UCSD-AML1 (cell line): ENCODE data around the gene CFAP77.

Source experiments
- DNase-seq: peaks from one replicate; lab custom pipeline; 2025; ENCODE audit not compliant: unreplicated experiment; lab: John Stamatoyannopoulos, UW

The CFAP77 gene

DNA sequence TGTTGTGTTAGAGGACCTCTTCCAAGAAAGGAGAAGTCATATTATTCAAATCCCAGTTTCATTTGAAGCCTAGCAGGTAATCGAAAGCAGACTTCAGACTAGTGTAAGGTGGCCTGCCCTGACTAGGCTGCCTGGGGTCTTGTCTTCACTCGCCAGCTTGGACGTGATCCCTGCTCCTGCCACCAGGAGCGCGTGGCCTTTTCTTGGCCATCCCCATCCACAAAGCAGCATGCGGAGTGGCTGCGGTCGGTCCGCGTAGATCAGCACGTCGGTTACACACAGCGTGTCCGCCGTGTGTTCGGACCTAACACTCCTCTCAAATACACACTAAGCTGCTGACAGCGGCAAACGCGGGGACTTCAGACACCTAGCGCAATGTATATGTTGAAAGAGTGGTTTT, 37.3 kb downstream of the CFAP77 start:
- no peak for DNase-seq

DNA sequence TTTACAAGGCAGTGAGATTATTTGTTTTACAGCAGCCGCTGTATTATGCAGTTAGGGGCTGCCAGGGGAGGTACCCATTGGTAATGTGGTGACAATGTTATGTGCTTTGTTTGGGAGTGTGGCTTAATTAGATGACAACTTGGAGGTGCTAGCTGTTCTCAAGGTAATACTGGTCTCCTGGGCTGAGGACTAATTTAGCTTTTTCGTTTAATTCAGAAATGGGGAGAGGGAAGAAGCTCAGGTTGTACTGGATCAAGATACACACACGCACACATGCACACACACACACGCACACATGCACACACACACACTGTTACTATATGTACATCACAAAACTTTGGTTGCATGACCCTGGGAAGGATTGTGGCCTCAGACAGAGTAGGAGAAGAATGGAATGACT, 37.9 kb downstream of the CFAP77 start:
- DNase-seq = no peak

DNA sequence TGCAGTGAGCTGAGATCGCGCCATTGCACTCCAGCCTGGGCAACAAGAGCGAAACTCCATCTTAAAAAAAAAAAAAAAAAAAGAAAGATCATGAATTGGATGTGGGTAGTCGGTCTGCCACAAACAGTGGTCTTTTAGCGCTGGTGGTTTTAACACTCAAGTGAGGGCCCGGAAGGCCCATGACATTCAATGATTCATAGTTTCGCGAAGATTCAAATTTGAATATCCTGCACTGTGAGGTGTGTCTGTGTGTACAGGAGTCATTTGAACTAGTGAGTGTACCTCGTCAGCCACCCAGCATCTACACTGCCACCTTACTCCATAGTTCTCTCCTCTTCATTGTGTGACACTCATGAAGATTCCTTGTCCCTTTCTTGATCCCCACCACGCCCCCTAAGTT, 41.3 kb downstream of the CFAP77 start:
- no peak for DNase-seq

DNA sequence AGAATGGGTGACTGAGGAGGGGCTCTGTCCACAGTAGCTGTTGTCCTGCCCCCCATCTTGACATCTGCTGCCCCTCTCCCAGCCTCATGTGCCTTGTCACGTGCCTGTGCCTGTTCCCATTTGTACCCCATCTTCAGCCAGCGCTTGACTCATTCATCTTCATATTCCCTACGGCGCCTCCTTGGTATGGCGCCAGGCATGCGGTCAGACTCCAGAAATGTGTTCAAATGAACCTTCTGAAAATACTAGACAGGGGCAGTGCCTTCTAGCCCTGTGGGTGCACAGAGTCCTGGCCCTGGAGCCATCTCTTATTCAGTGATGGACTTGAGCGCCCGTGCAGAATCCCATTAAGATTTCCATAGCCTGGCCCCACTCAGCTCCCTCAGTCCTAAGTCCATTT, 46.2 kb downstream of the CFAP77 start:
- DNase-seq = no peak

DNA sequence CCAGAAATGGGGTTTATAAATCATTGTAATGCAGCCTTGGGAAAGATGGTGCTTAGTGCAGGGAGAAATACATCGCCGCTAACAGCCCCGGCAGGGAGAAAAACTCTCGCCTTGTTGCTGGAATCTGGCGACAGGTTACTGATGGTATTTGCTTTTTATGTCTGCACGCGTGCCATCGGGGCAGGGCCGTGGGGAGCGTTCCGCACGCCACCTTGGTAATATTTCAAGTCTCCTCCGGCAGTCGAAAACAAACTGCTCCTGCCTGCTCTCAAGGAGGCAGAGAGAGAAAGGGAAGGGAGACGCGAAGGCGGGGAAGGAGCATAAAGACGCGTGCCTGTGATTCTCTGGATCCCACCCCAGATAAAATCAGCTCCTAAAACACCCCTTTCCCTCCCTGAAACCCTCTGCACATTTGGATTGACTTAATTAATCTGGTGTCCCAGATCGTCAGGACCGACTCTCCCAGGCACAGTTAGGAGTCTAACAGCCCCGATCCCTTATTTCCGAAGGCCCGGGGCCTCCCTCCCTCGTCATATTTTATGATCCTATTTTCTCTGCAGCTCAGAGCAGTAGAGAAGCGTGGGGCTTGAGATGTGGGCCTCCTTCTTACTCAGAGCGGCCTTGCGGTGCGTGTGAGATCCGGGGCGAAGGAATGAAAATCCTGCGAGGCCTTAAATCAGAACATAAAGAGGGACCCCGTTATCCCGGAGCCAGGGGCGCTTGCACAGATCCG, 47.7 kb downstream of the CFAP77 start:
- no peak for DNase-seq

DNA sequence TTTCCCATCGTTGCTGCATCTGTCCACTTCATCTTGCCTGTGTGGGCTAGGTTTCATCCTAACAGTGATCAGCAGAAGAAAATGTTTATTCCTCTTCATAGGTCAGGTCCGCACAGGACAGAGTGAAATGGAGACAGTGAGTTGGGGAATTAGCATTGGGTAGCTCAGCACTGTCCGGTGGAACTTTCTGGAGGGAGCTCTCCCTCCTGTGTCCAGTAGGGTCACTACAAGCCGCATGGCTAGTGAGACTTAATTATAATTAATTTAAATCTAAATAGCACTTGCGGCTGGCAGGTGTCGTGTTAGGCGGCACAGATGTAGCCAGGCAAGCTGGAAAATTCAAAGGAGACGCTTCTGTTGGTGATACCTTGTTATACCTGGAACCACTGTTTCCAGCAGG, 48.4 kb downstream of the CFAP77 start:
- no peak for DNase-seq

DNA sequence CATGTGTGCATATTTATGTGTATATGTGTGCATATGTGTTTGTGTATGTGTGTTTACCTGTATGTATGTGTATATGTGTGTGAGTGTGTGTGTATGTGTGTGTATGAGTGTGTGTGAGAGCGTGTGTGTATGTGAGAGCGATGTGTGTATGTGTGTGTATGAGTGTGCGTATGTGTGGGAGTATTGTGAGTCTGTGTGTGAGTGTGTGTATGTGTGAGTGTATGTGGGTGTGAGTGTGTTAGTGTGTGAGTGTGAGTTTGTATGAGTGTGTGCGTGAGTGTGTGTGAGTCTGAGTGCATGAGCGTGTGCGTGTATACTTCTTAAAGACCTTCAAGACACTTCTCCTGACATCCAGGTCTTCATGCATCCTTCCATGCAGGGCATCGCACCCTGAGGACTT, 49.6 kb downstream of the CFAP77 start:
- DNase-seq = no peak

DNA sequence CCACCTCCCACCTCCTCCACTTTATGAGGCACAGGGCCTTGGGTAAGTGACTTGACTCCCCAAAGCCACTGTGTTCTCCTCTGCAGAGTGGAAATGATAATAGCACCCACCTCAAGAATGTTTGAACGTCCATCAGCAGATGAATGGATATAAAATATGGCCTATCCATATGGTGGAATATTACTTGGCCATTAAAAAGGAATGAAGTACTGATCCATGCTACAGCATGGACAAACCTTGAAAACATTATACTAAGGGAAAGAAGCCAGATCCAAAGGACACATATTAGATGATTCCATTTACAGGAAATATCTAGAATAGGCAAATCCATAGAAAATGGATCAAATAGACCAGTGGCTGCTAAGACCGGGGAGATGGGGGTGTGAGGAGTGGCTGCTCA, 50.2 kb downstream of the CFAP77 start:
- DNase-seq = no peak

DNA sequence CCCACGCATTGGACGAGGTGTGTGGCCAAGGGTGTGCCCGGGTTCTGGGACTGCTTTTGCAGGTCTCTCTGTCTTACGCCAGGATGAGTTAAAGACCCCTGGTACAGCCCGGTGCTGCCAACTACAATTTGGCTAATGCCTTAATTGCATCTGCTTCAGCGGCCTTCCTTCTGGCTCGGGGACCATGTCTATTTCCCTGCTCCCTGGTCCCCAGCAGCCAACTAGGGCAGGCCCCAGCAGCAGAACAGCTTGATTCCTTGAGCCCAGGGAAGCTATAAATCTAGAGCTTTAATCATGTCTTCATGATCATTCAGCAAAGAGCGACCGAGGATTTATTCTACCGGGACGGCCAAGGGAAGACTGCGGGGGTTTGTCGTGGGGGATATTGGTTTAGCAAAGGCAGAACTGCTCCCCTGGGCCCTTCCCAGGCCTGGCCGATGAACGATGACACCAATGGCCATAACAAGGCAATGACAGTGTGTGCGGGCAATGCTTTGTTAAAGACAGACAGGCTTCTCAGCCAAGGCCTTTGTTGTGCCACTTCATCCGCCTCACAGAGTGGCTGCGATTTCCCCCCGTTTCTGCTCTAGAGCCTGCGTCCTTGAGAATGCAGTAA, 51.4 kb downstream of the CFAP77 start:
- no peak for DNase-seq

DNA sequence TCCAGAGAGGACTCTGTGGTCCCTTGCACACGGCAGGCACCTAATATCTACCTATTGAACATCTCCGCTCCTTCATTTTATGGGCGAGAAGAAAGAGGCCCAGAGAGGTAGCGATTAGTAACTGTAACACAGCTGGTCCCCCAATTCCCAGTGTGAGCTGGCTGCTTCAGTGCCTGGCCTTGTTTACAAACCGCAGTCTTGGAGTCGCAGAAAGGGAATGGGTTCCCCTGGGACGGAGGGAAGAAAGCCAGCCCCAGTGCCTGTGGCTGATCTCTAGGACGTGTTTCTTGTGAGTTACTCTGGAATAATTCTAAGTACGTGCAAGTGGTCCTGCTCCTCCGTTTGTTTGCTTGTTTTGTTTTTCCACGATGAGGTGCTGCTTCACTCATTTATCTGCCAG, 52.0 kb downstream of the CFAP77 start:
- no peak for DNase-seq

DNA sequence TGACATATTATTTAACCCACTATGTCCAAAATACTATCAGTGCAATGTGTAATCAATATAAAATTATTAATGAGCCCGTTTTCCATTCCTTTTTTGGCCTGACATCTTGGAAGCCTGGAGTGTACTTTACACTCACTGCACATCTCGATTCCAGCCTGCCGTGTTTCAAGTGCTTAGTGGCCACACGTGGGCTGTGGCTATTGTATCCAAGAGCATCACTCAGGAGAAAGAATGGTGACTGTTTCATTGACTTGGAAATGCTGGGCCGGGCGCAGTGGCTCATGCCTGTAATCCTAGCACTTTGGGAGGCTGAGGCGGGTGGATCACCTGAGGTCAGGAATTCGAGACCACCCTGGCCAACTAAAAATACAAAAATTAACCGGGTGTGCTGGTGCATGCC, 54.5 kb downstream of the CFAP77 start:
- no peak for DNase-seq

DNA sequence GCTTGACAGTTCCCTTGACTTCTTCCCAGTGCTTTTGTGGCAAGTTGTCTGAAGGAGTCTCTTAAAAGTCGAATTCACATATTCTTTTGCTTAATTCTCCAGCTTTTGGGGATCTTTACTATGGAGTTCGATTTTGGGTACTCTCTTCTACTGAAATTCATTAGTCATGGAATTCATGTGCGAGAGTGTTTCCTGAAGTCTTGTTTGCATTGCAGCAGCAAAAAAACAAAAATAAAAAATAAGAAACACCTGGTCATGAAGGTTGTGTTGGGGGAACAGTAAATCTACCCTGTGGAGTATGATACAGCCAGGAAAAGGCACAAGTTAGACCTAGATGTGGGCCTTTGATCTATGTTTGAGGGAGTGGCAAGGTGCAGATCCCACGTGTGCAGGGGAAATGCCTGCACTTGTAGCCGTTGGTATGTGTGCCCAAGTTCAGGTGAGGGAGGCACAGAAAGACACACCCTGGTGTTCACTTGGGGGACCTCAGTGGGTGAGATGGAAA, 55.2 kb downstream of the CFAP77 start:
- DNase-seq = no peak

DNA sequence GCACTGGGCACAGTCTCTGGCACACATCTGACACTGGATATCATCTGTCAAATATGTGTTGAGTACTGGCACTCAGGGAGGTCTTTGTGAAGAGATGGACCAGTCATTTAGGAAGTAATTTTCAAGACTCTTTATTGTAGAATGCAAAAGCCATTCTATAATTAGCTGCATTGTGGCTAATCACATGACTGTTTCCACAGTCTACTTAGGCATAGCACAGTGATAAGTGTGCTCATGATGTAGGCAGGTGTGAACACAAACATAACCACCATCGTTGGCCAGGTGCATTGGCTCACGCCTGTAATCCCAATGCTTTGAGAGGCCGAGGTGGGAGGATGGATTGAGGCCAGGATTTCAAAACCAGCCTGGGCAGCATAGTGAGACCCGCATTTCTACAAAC, 62.2 kb downstream of the CFAP77 start:
- no peak for DNase-seq

DNA sequence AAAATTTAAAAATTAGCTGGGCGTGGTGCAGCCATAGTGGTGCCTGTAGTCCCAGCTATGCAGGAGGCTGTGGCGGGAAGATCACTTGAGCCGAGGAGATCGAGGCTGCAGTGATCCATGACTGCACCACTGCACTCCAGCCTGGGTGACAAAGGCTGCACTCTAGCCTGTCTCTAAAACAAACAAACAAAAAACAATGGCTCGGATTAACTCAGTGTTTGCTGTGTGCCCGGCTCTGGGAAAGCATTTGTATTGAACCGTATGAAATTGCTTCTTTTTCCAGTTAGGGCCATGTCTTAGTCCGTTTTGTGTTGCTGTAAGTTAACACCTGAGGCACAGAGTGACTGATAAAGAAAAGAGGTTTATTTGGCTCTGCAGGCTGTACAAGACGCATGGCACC, 62.6 kb downstream of the CFAP77 start:
- DNase-seq = no peak

DNA sequence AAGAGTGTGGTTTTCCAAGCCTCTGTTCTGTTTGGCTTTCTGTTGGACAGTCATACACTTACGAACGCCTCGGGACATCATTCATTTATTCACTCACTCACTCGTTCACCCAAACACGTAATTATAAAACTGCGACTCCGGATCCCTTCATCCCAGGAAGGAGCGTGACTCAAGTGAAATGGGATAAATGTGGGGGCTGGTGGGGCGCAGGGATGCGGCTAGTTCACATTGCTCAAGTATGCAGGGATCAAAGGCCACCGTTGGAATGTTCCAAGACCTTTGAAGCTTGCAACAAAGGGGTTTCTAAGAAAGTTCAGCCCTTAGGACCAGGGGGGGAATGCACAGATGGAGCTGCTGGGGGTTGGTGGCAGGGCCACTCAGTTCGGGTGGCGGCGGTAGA, 64.2 kb downstream of the CFAP77 start:
- no peak for DNase-seq

DNA sequence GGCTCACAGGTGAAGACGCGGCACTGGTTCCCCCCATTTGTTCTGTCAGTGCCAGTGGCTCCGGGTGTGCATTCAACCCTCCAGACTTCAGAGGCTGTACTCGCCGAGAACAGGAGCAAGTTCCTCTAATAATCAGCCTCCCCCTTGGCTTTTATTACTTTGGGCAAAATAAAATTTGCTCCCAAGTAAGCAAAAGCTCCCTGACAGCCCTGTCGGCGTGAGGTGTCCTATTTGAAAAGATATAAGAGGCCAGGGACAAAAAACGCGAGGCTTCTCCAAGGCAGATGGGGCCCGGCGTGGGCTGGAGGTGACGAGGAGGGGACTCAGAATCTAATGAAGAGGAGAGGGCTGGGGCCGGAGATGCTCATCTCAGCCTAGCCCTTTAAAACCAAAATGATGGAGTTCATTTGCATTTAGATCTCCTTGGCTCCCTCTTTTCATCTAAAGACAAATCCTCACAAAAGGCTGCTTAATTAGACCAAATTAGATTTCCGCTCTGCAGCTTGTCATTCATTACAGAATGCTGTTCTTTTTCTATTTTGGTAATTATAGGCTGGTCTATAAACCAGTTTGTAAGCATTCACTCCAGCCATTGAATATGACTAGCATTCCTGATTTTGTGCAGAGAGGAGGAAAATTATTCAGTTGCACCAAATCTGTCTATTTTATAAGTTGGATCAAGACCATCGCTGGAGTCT, 68.5 kb downstream of the CFAP77 start:
- no peak for DNase-seq

DNA sequence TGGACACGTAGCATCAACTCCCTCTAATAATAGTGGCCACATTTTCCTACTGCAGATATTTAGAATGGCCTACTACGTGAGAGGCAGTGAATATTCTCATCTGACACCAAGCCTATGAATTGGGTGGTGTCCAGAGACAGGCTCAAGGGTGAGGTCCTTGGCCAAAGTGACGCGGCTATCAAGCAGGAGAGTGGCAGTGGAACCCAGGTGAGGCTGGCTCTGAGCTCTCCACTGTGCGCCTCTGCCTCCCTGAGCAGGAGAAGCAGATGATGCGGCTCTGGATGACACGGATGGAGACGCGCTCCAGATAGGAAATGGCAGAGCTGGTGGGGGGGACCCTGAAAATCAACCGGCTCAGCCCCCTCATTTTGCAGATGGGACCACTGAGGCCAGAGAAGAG, 69.7 kb downstream of the CFAP77 start:
- no peak for DNase-seq

DNA sequence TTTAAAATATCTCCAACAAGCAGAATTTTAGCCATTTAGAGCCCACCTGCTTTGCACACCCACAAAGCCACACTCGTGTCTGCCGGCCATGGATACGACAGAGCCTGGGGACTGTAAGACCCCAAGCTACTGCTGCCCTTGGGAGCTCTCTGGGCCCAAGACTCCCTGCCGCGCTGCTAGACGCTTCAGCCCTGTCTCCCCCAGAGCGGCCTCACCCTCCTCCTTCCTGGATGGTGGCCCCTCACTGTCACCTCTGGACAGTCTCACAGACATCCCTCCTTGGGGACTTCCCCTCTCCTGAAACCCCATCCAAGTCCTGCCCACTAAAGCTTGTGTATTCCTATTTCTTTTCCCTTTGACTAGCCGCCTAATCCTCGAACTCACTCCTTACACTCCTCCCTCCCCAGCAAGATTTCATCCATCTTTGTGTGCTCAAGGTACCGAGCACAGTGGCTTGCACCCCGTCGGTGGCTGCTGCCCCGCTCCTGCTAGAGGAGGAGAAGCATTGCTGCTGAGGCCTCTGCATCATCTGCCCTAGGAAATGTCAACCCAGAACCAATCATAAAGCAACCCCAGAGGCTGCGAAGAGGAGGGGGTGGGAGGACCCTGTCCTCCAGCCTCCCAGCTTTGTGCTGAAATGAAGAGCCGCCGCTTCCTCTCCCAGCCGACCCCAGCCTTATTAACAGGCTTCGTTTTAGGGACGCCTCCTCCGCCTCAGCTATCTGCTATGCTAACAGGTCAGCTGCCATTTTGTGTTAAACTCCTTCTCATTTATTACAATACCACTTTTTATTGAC, 71.2 kb downstream of the CFAP77 start:
- no peak for DNase-seq

DNA sequence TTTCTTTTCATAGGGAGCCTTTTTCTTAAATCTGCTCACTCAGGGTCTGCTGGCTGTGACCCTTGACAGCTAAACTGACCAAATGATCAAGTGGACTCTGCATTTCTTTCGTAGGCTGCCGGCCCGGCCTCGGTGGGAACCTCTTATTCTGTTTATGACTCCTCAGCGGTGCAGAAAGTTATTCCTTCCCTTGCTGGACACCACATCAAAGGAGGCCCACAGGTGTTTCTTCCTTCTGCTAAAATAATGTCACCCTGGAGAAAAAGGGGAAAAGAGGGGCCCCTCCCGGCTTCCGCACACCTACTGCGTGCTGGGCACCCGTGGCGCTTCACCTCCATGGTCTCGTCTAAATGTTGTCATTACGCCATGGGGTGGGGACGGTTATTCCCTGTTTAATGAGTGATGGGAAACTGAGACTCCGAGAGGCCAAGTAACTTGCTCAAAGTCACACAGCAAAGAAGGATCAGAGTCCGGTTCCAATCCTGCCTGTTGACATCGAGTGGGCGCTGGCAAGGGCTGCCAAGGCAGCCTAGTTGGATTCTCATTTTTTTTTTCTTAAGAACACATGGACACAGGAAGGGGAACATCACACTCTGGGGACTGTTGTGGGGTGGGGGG, 72.3 kb downstream of the CFAP77 start:
- no peak for DNase-seq

DNA sequence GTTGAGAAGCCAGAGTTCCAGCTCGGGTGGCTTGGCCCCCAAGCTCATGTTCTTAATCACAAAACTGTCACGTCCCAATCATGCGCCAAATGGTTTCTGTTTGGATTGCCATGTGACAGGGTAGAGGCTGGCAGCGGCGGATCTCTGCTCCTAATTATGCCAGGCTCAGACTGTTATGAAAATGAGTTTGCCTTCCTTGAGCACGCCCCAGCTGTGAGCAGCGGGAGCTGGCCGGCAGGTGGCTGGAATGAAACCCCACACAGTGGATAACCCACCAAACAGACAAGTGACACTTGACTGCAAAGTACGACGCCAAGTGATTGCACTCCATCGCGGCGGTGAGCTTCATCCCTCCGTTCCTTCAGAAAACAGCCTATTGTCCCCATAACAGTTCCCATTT, 75.4 kb downstream of the CFAP77 start:
- no peak for DNase-seq

DNA sequence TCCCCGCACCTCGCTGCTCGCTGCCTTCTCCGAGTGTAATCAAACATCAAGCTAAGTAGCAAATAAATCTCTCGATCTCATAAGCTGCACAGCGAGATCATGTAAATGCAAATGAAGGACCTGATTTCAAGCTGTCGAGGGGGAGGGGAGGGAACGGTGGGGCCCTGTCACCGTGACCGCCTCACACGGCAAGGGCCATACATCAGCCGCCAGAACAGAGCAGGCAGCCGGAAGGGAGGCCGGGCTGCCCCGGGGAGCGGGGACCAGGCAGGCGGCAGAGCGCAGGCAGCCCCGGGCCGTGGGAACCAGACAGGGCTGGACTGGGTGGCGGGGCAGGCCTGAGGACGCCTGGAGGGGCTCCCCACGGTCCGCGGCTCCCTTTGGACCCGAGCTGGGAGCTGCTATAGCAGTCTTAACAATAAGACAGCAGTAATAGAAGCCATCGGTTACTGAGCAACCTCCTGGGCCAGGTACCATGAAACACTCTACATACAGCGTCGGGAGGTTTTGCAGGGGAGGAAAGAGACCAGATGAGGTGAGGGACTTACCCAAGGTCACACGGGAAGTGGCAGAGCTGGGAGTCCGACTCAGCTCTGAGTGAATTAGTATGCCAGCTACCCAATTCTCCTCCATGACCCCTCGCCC, 76.8 kb downstream of the CFAP77 start:
- no peak for DNase-seq
